T-cell (primary cell): Measurements from ENCODE around the gene EIPR1. TPM values are rescaled to one million over a fixed set of nuclear protein-coding genes. Genes with fewer than 3 reads are reported as not detected.

Experiments used
- ATAC-seq, 4 experiments: fragments of 200-7000 bp in 3 of 4; fragments of 150-1000 bp in 1 of 4; cut with Tn5 transposase; replicated peaks in 1 of 4; 1 replicate in 3 of 4; 2 replicates in 1 of 4; pipeline ENCODE4 v1.10.0; 2021; ENCODE audit warnings: moderate library complexity in 3 of 4, mild to moderate bottlenecking in 2 of 4, moderate number of reproducible peaks in 1 of 4
- CTCF ChIA-PET, 2 donors: fragments of 300-600 bp; sonication (Branson Sonifier 250); formaldehyde crosslinking; loops; one replicate each; lab custom pipeline; 2022; ENCODE audit warnings: antibody characterized with exemption in 2 of 2; lab: Charles Lee
- POLR2A ChIA-PET, 2 donors: fragments of 300-600 bp; sonication (Branson Sonifier 250); formaldehyde crosslinking; loops; one replicate each; lab custom pipeline; 2022; ENCODE audit warnings: antibody characterized with exemption in 2 of 2; lab: Charles Lee
- DNase-seq, 35 experiments: peaks; one replicate each; pipeline versions ENCODE4 v3.0.0 to v3.0.0-alpha.2; 2013 to 2023
- H3K27ac ChIP-seq: one replicate; pipeline ENCODE4 v1.5.1; 2013; ENCODE audit warnings: low read length
- H3K27me3 ChIP-seq, 2 experiments: replicated peaks in 1 of 2; 1 replicate in 1 of 2; 2 replicates in 1 of 2; pipeline versions ENCODE4 v1.6.1 to v1.7.0; 2013; ENCODE audit warnings: low read length in 1 of 2, mixed read lengths in 1 of 2; ENCODE audit not compliant: control insufficient read depth in 2 of 2, insufficient read depth in 2 of 2; ENCODE audit errors: extremely low read depth in 1 of 2
- H3K36me3 ChIP-seq, 2 donors: 1 replicate in 1 of 2; 2 replicates in 1 of 2; pipeline versions ENCODE4 v1.6.1 to v1.7.0; 2013; ENCODE audit warnings: low read length in 1 of 2; ENCODE audit not compliant: control insufficient read depth in 2 of 2, insufficient read depth in 1 of 2; ENCODE audit errors: extremely low read depth in 1 of 2
- H3K4me1 ChIP-seq, 2 experiments: 1 replicate in 1 of 2; 2 replicates in 1 of 2; pipeline versions ENCODE4 v1.6.1 to v1.7.0; 2013; ENCODE audit warnings: low read length in 2 of 2, mixed read lengths in 1 of 2; ENCODE audit not compliant: insufficient read depth in 2 of 2, control insufficient read depth in 1 of 2; ENCODE audit errors: extremely low read depth in 1 of 2
- H3K4me3 ChIP-seq, 2 donors: 1 replicate in 1 of 2; 2 replicates in 1 of 2; pipeline versions ENCODE4 v1.5.1 to v1.7.0; 2013; ENCODE audit warnings: mild to moderate bottlenecking in 2 of 2, low read length in 1 of 2, moderate library complexity in 1 of 2; ENCODE audit not compliant: control insufficient read depth in 1 of 2; ENCODE audit errors: extremely low read depth in 1 of 2
- H3K9me3 ChIP-seq: 2 replicates; pipeline ENCODE4 v1.7.0; 2013
- H3K27ac Mint-ChIP-seq, 2 donors: one replicate each; pipeline ENCODE4 v1.8.0; 2020 to 2021; ENCODE audit warnings: mild to moderate bottlenecking in 2 of 2, mixed read lengths in 2 of 2
- H3K27me3 Mint-ChIP-seq, 2 donors: one replicate each; pipeline ENCODE4 v1.8.0; 2021 to 2022; ENCODE audit warnings: mixed read lengths in 2 of 2
- H3K36me3 Mint-ChIP-seq: one replicate; pipeline ENCODE4 v1.8.0; 2021; ENCODE audit warnings: mixed read lengths
- H3K4me1 Mint-ChIP-seq, 3 donors: one replicate each; pipeline ENCODE4 v1.8.0; 2020 to 2022; ENCODE audit warnings: mixed read lengths in 3 of 3, mild to moderate bottlenecking in 1 of 3
- H3K4me3 Mint-ChIP-seq, 3 donors: one replicate each; pipeline ENCODE4 v1.8.0; 2020 to 2022; ENCODE audit warnings: mild to moderate bottlenecking in 3 of 3, mixed read lengths in 3 of 3, moderate library complexity in 3 of 3
- H3K9me3 Mint-ChIP-seq, 3 donors: one replicate each; pipeline ENCODE4 v1.8.0; 2020 to 2022; ENCODE audit warnings: mixed read lengths in 3 of 3
- WGBS: methylation state at CpG from one replicate; pipeline ENCODE4 v1.1.5; 2013; ENCODE audit warnings: missing lambda C conversion rate; ENCODE audit not compliant: insufficient coverage; 5-methylcytosine and 5-hydroxymethylcytosine counted together
- total RNA-seq, 35 experiments: library from RNA in 6 of 35; stranded (reverse) in 6 of 35; fragments of 120-200 nt in 1 of 35; gene quantifications; one replicate each; pipeline versions ENCODE4 v1.2.1 to v1.2.4 and lab custom pipeline; 2013 to 2026

The EIPR1 gene
- total RNA-seq, 5 donors from 2014 or later (not counting 1 experiment from before 2014, with no cell fraction given) = 26.0 to 36.4 (median 27.8) TPM

- DNase-seq (no peak), ATAC-seq (no peak)
- H3K4me1 Mint-ChIP-seq = peaks cover 0 to 2% (median 0%) of the 10 kb centered on the region in 3 donors
- H3K27ac ChIP-seq = no peak overlapping the region
- ChIA-PET CTCF (no interaction called here), POLR2A (no interaction called here)
- H3K9me3 ChIP-seq = no peaks in the 10 kb centered on the region
- H3K36me3 Mint-ChIP-seq = no peaks in the 10 kb centered on the region
- H3K4me3 Mint-ChIP-seq = no peak overlapping the region
- no peak overlapping the region for H3K27ac Mint-ChIP-seq
- H3K4me1 ChIP-seq = no peaks in the 10 kb centered on the region
- H3K36me3 ChIP-seq = peaks cover 0 to 4% of the 10 kb centered on the region in 2 donors
- H3K9me3 Mint-ChIP-seq = no peaks in the 10 kb centered on the region
- no peaks in the 10 kb centered on the region for H3K27me3 ChIP-seq
- no peak overlapping the region for H3K4me3 ChIP-seq
- no peaks in the 10 kb centered on the region for H3K27me3 Mint-ChIP-seq
- 100% methylated on average over 4 of the region's 6 CpGs for WGBS
Observed at GRCh38 chr2:3141696-3142095, 235.9 kb downstream of the EIPR1 start.

- H3K27ac ChIP-seq = no peak overlapping the region
- DNase-seq (no peak), ATAC-seq (no peak)
- no peaks in the 10 kb centered on the region for H3K4me1 Mint-ChIP-seq
- CTCF ChIA-PET = no interaction called here
- peaks cover 0 to 6% (median 5%) of the 10 kb centered on the region in 3 donors for H3K9me3 Mint-ChIP-seq
- WGBS = 90% methylated on average over 6 of the region's 7 CpGs
- no peak overlapping the region for H3K27ac Mint-ChIP-seq
- peaks cover 0 to 4% of the 10 kb centered on the region in 2 donors for H3K36me3 ChIP-seq
- POLR2A ChIA-PET = no interaction called here
- no peaks in the 10 kb centered on the region for H3K9me3 ChIP-seq
- no peaks in the 10 kb centered on the region for H3K4me1 ChIP-seq
- no peaks in the 10 kb centered on the region for H3K27me3 Mint-ChIP-seq
- H3K4me3 Mint-ChIP-seq = no peak overlapping the region
- no peaks in the 10 kb centered on the region for H3K27me3 ChIP-seq
- H3K4me3 ChIP-seq = no peak overlapping the region
- H3K36me3 Mint-ChIP-seq = no peaks in the 10 kb centered on the region
Observed at GRCh38 chr2:3139906-3140305, 237.7 kb downstream of the EIPR1 start.

Other genes with a start within 250 kb of the EIPR1 start
- 100 to 1,000 TPM; 103 to 158 (median 152) TPM for gene TRAPPC12, start 1.9 kb upstream of the EIPR1 start, total RNA-seq
- gene ADI1, start 141.7 kb upstream of the EIPR1 start, total RNA-seq = 10 to 100 TPM; 20.9 to 29.0 (median 28.3) TPM
- gene RNASEH1, start 180.5 kb upstream of the EIPR1 start, total RNA-seq = 10 to 100 TPM; 24.1 to 28.4 (median 25.2) TPM
- 1,000 to 10,000 TPM; 1,490 to 1,765 (median 1,631) TPM for gene RPS7, start 197.4 kb upstream of the EIPR1 start, total RNA-seq
- gene COLEC11, start 217.3 kb upstream of the EIPR1 start, total RNA-seq = 1 to 10 TPM in 1 of 5 donors, under 1 TPM in 1, not detected in 3; 0.35 to 1.8 TPM